ENCODE results near the gene DCAF17. TPM values are rescaled to one million over a fixed set of nuclear protein-coding genes. Genes with fewer than 3 reads are reported as not detected.

The DCAF17 gene
- total RNA-seq, 4 donors from 2014 or later: 14.2 to 21.4 (median 18.6) TPM

GRCh38 chr2:171521361-171522051 is 87.5 kb downstream of the DCAF17 start:
- ATAC-seq: no peak
- no peak for TF ChIP-seq POLR2A (IDR thresholded peaks at IDR 0.05)
- Histone ChIP-seq H3K4me1 (peaks cover 0 to 36% (median 12%) of the 10 kb centered on the region in 3 donors), H3K36me3 (no peaks in the 10 kb centered on the region), H3K4me3 (peak overlapping the region; percentile 64 to 98), H3K27ac (peak overlapping the region; percentile 81 to 98 (median 95)), H3K9me3 (no peaks in the 10 kb centered on the region), H3K27me3 (no peaks in the 10 kb centered on the region)
- WGBS, 2 donors (ENCODE audit: low coverage in 1 of 2): 31 to 41% methylated on average over 5 of the region's 5 CpGs

- TF ChIP-seq POLR2A (IDR thresholded peaks at IDR 0.05): peak; percentile 85 to 86
- TF ChIP-seq POLR2AphosphoS5 (IDR thresholded peaks at IDR 0.05): peak; percentile 85
- TF ChIP-seq CTCF (IDR thresholded peaks at IDR 0.05): no peak
- H3K27ac ChIP-seq: peak within 1 kb of the TSS; percentile 81 to 98 (median 95)
- peak; percentile 91 for ATAC-seq
- peak within 1 kb of the TSS; percentile 64 to 98 for H3K4me3 ChIP-seq
- no peaks in the 10 kb centered on the region for H3K27me3 ChIP-seq
- no peaks in the 10 kb centered on the region for H3K9me3 ChIP-seq
- peaks cover 0 to 43% (median 12%) of the 10 kb centered on the region in 3 donors for H3K4me1 ChIP-seq
- no peaks in the 10 kb centered on the region for H3K36me3 ChIP-seq
- WGBS, 2 donors (ENCODE audit: low coverage in 1 of 2): 7% methylated on average over 2 of the region's 45 CpGs; no CpG with 5 or more reads in 1 of the 2 donors
These were observed 88.2 kb downstream of the DCAF17 start, which contains the start of gene CYBRD1 for GRCh38 chr2:171522052-171522787. Gene CYBRD1 (plus strand): TSS chr2:171522474. CDS start chr2:171522546, 72 bp downstream.

GRCh38 chr2:171522788-171523087 is 88.7 kb downstream of the DCAF17 start:
- Histone ChIP-seq H3K4me3 (peak overlapping the region; percentile 64 to 98), H3K4me1 (peaks cover 0 to 47% (median 12%) of the 10 kb centered on the region in 3 donors), H3K9me3 (no peaks in the 10 kb centered on the region), H3K27ac (peak overlapping the region; percentile 59 to 98 (median 95)), H3K27me3 (no peaks in the 10 kb centered on the region), H3K36me3 (no peaks in the 10 kb centered on the region)
- TF ChIP-seq POLR2A (IDR thresholded peaks at IDR 0.05) (no peak), EP300 (IDR thresholded peaks at IDR 0.05) (no peak), POLR2AphosphoS5 (IDR thresholded peaks at IDR 0.05) (no peak)
- WGBS, 2 donors (ENCODE audit: low coverage in 1 of 2): 0% methylated on average over 3 to 7 of the region's 29 CpGs
- ATAC-seq: peak; percentile 19

GRCh38 chr2:171523088-171524017 is 89.3 kb downstream of the DCAF17 start:
- peak; percentile 75 for ATAC-seq
- peak; percentile 39 to 49 for TF ChIP-seq POLR2A (IDR thresholded peaks at IDR 0.05)
- TF ChIP-seq CTCF (IDR thresholded peaks at IDR 0.05): peak in 1 of 4 experiments; percentile 4
- peak; percentile 66 for TF ChIP-seq POLR2AphosphoS5 (IDR thresholded peaks at IDR 0.05)
- TF ChIP-seq EP300 (IDR thresholded peaks at IDR 0.05): no peak
- 0 to 1% methylated on average over 6 to 7 of the region's 62 CpGs for WGBS, 2 donors (ENCODE audit: low coverage in 1 of 2)
- Histone ChIP-seq H3K27me3 (no peaks in the 10 kb centered on the region), H3K4me3 (peak overlapping the region; percentile 64 to 98), H3K4me1 (peaks cover 0 to 47% (median 12%) of the 10 kb centered on the region in 3 donors), H3K36me3 (peaks cover 0 to 3% of the 10 kb centered on the region in 2 donors), H3K9me3 (no peaks in the 10 kb centered on the region), H3K27ac (peak overlapping the region; percentile 59 to 98 (median 95))

GRCh38 chr2:171524018-171524401 is 90.0 kb downstream of the DCAF17 start:
- peak; percentile 27 for ATAC-seq
- H3K4me3 ChIP-seq: peak overlapping the region; percentile 64 to 98
- peak overlapping the region; percentile 59 to 98 (median 95) for H3K27ac ChIP-seq
- no peaks in the 10 kb centered on the region for H3K9me3 ChIP-seq
- peaks cover 0 to 5% of the 10 kb centered on the region in 2 donors for H3K36me3 ChIP-seq
- TF ChIP-seq POLR2A (IDR thresholded peaks at IDR 0.05) (no peak), POLR2AphosphoS5 (IDR thresholded peaks at IDR 0.05) (peak; percentile 5)
- WGBS, 2 donors (ENCODE audit: low coverage in 1 of 2): 8 to 35% methylated on average over 2 to 4 of the region's 6 CpGs
- H3K27me3 ChIP-seq: no peaks in the 10 kb centered on the region
- H3K4me1 ChIP-seq: peaks cover 0 to 47% (median 12%) of the 10 kb centered on the region in 3 donors

GRCh38 chr2:171529914-171530313 is 95.9 kb downstream of the DCAF17 start:
- no peak overlapping the region for H3K27ac ChIP-seq
- H3K36me3 ChIP-seq: peaks cover 0 to 12% of the 10 kb centered on the region in 2 donors
- no peak overlapping the region for H3K4me3 ChIP-seq
- WGBS, 2 donors (ENCODE audit: low coverage in 1 of 2): 85 to 89% methylated on average over 1 of the region's 1 CpG
- no peaks in the 10 kb centered on the region for H3K27me3 ChIP-seq
- peaks cover 0 to 57% (median 14%) of the 10 kb centered on the region in 3 donors for H3K4me1 ChIP-seq
- no peak for TF ChIP-seq POLR2AphosphoS5 (IDR thresholded peaks at IDR 0.05)
- TF ChIP-seq CTCF (IDR thresholded peaks at IDR 0.05): peak in 2 of 4 experiments; percentile 11 to 32
- no peak for ATAC-seq
- no peaks in the 10 kb centered on the region for H3K9me3 ChIP-seq

Data from gastroesophageal sphincter (tissue), 4 donors.